HepG2 (cell line): Measurements from ENCODE around the gene VARS1. TPM values are rescaled to one million over a fixed set of nuclear protein-coding genes. Genes with fewer than 3 reads are reported as not detected.
A peak's percentile ranks its signal among the peaks of the same experiment; 100 is the strongest.

Experiments
- ARID2 ChIP-seq: sonication (generic); formaldehyde crosslinking; IDR thresholded peaks from 2 replicates; pipeline ENCODE4 v1.8.1; 2022; ENCODE audit warnings: mild to moderate bottlenecking, missing genetic modification reagents, borderline replicate concordance
- NR2F2 ChIP-seq: IDR thresholded peaks from 2 replicates; pipeline ENCODE4 v1.6.1; 2012; ENCODE audit warnings: low read depth, inconsistent platforms, borderline replicate concordance
- RBFOX2 ChIP-seq: fragments of 200-400 bp; formaldehyde crosslinking; IDR thresholded peaks from 2 replicates; pipeline ENCODE4 v1.6.1; 2017; ENCODE audit warnings: low read depth, mild to moderate bottlenecking, low read length
- SMAD9 ChIP-seq: sonication (generic); formaldehyde crosslinking; IDR thresholded peaks from 2 replicates; pipeline ENCODE4 v1.5.1; 2020; ENCODE audit warnings: mild to moderate bottlenecking, missing genetic modification reagents
- SP140L ChIP-seq: sonication (generic); formaldehyde crosslinking; IDR thresholded peaks from 2 replicates; pipeline ENCODE4 v1.4.0; 2020; ENCODE audit warnings: missing genetic modification reagents, borderline replicate concordance
- ZC3H4 ChIP-seq: sonication (generic); formaldehyde crosslinking; IDR thresholded peaks from 2 replicates; pipeline ENCODE4 v1.4.0; 2020; ENCODE audit warnings: missing genetic modification reagents, borderline replicate concordance
- ZHX1 ChIP-seq: sonication (generic); formaldehyde crosslinking; IDR thresholded peaks from 2 replicates; pipeline ENCODE4 v1.8.1; 2022; ENCODE audit warnings: low read depth, mild to moderate bottlenecking, missing genetic modification reagents
- ZNF142 ChIP-seq: sonication (generic); formaldehyde crosslinking; IDR thresholded peaks from 2 replicates; pipeline ENCODE4 v1.4.0; 2020; ENCODE audit warnings: missing genetic modification reagents
- ZNF407 ChIP-seq: sonication (generic); formaldehyde crosslinking; IDR thresholded peaks from one replicate; pipeline ENCODE4 v1.5.1; 2020; ENCODE audit warnings: mild to moderate bottlenecking, missing genetic modification reagents; ENCODE audit errors: not compliant biosample characterization
- polyA plus RNA-seq, 8 experiments: library from polyadenylated mRNA; depleted of rRNA in 3 of 8; stranded (reverse) in 7 of 8; unstranded in 1 of 8; fragments of >200 nt; fragmentation: Illumina TruSeq in 4 of 8; extraction: Trizol in 4 of 8; gene quantifications; 2 replicates each; pipeline versions ENCODE4 v1.2.1 to v1.2.3, GENCODE V29; 2011 to 2016; ENCODE audit warnings: low read depth in 4 of 8, missing spikeins in 1 of 8, mixed read lengths in 1 of 8; ENCODE audit not compliant: insufficient read depth in 1 of 8
- total RNA-seq, 5 experiments: library from RNA; depleted of rRNA; stranded (reverse); fragments of >200 nt; fragmentation: Illumina TruSeq; extraction: Trizol; gene quantifications; 2 replicates each; pipeline ENCODE4 v1.2.3, GENCODE V29; 2016; ENCODE audit warnings: low read depth in 1 of 5

The VARS1 gene
- total and polyA plus RNA-seq, 2 of the 13 experiments (the other 11 are each of a cell fraction or from before 2014, with no cell fraction given): 14.7 to 56.1 TPM

- TF ChIP-seq ZNF142 (CRISPR knock-in tag) (0 out of 2 replicates have a peak, but pooled peaks have one; percentile 51), ZC3H4 (CRISPR knock-in tag) (no peak), ZHX1 (CRISPR knock-in tag) (0 out of 2 replicates have a peak, but pooled peaks have one; percentile 41), ZNF407 (peak; percentile 66), SP140L (CRISPR knock-in tag) (peak; percentile 69; the same call in 1 of the 2 replicates), SMAD9 (0 out of 2 replicates have a peak, but pooled peaks have one; percentile 42), ARID2 (CRISPR knock-in tag) (0 out of 2 replicates have a peak, but pooled peaks have one; percentile 37), NR2F2 (peak; percentile 37; the same call in 1 of the 2 replicates), RBFOX2 (peak; percentile 77)
These were observed 19.7 kb upstream of the VARS1 start, which contains the start of the genes HSPA1A and HSPA1L (continued) for GRCh38 chr6:31815025-31815838.
